ENCODE data around the gene NECTIN4.

NECTIN4 gene

DNA sequence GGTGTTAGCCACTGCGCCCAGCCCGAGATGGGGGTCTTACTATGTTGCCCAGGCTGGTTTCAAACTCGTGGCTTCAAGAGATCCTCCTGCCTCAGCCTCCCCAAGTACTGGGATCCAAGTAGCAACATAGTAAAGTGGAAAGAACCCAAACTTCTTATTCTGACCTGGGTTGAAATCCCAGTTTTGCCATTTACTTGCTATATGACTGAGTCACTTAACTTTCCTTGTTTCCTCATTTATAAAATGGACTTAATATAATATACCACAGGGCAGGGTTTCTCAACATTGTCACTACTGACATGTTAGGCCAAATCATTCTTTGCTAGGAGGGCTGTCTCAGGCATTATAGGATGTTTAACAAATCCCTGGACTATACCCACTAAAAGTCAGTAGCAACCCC lies 21.8 kb upstream of the NECTIN4 start:
- no peak for DNase-seq

DNA sequence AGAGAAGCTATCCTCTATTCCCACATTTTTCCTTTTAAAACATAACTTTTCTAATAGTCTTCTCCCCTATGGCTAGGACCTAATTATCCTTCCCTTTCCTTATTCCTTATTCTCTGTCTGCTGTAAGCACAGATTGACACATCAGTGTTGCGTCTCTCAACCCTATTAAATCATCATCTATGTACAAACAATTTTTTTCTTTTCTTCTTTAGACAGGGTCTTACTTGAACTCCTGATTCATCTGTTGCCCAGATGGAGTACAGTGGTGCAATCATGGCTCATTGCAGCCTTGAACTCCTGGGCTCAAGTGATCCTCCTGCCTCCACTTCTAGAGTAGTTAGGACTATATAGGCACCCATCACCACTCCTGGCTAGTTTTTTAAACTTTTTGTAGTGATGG lies 17.1 kb upstream of the NECTIN4 start:
- DNase-seq: no peak

DNA sequence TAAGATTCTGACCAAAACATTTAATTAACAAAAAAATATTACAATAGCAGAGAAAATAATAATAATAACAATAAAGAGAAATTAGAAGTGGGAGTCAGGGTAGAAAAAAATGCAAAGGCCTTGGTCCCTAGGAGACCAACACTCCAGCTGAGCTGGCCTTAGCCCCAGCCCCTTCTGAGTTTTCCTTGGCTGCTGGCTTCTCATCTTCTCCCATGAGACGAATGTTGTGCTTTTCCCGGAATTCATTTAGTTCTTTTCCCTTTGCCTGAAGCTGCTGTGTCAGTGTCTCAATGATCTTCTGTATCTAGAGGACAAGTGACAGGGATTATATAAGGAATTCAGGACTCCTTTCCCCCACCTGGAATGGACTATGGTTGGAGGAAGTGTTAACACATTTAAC lies 11.2 kb upstream of the NECTIN4 start:
- DNase-seq: no peak

DNA sequence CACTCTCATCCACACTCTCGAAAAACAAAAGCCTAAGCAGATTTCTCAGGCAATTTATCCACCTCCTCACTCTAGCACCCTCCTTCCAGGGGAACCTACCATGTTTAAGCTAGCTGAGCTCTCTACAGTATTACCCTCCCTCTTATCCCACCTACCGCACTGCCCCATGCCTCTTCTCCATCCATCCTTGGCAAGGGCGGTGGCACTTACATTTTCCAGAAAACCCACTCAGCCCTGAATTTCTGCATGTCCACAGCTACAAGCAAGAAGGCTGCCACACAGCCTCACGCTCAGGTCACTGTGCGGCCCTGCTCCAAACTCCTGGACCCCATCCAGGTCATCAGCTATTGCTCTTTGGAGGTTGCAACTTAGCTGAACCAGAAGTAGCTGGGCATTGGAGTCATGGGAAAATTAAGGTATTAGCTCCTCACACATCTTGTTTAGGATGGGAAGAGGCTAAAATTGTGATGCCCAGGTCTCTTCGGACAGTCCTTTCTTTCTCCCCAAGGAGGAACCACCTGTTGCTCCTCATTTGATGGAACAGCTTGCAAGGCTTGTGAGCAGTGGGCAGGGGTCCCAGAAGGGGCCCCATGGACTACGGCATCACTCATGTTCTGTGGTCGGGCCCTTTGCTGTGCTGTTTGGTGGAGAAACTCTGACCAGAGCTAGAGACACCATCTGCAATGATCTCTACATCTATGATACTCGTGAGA lies 9.9 kb upstream of the NECTIN4 start:
- DNase-seq: no peak

DNA sequence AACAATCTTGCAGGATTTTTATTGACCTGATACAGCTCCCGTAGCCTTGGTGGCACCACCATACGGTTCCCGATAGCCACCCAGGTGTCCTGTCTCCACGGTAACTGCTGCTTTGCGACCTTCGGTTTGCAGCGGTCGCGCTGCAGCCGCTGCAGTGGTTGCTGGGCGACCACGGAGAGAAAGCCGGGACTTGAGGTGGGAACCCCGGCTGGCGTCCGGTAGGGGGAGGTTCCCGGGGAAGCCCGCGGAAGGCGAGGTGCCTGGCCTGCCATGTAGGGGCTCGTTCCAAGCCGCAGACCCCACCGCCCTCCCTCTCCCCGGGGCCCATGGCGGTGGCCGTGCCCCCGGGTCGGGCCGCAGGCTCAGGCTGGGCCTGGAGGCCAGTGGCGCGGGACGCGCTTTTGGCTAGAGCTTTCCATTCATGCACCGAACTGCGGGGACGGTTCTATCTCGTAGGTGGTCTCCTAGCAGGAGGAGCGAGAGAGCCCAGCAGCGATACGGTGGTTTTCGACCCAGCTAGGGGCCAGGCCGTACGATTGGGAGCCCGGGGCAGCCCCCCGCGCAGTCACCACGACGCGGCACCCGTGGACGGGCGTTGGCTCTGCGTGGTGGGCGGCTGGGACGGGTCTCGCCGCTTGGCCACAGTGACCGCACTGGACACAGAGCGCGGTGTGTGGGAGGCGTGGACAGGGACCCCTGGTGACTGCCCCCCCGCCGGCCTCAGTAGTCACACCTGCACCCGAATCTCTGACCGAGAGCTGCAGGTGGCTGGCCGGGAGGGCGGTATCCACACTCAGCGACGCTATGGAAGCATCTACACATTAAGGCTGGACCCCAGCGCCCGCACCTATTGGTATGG lies 9.1 kb upstream of the NECTIN4 start, which contains the start of gene KLHDC9:
Gene KLHDC9 (plus strand): TSS at position 152 of the 859 bp plus-strand sequence. CDS start 175 bp downstream, at position 327.
- peak; percentile 81 for DNase-seq

DNA sequence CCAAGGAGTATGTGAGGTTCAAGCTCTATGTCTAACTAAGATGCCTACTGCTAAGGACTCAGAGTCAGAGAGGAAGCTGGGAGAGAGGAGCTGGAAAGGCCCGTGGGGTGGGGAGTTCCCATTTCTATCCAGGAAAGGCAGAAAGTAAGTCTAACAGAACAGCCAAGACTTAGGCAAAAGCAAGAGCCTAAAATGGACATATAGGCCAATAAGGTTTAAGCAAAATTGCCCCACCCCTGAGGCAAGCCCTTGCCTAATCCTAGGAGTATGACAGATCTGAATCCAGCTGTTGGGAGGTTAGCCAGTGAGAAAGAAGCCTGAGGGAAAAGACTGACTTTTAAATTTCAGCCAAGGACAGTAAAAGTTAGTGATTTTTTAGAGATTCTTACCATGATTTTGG lies 7.2 kb upstream of the NECTIN4 start:
- DNase-seq: peak; percentile 70

DNA sequence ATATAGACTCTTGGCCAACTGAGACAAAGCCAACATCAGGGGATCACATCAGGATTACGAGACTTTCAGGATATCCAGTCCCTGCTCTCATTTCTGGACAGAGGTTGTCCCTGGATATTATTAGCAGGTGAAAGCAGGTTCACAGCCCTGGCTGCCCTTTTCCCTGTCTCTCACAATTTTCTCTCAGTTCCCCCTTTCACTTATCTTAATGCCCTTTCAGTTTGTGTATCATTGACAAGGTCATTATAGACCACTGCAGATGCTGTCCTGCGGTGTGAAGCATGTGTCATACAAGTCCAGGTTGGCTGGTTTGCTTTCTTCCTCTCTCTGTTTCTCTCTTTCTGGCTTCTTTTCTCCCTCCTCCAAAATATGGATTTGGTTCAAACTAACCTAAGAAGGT lies 6.7 kb upstream of the NECTIN4 start:
- no peak for DNase-seq

DNA sequence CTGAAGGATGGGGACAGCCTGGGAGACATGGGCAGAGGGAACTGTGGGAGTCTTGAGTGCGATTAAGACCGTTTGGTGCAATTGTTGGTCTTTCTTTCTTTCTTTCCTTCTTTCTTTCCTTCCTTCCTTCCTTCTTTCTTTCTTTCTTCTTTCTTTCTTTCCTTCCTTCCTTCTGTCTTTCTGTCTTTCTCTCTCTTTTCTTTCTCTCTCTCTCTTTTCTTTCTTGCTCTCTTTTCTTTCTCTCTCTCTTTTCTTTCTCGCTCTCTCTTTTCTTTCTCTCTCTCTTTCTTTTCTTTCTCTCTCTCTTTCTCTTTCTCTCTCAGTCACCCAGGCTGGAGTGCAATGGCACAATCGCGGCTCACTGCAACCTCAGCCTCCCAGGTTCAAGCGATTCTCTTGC lies 5.9 kb upstream of the NECTIN4 start:
- DNase-seq: no peak

DNA sequence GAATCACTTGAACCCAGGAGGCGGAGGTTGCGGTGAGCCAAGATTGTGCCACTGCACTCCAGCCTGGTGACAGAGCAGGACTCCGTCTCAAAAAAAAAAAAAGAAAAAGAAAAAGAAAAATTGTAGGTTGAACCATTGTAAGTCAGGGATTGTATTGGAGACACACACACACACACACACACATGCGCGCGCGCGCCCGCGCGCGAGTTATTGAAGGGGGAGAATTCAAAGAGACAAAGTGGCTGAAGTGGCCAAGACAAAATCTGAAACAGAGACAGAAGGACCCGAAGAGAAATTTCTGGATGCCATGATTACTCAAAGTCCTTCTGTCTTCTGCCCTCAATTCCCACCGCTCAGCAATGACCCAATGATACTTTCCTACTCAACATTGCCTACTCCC lies 5.1 kb upstream of the NECTIN4 start:
- no peak for DNase-seq

DNA sequence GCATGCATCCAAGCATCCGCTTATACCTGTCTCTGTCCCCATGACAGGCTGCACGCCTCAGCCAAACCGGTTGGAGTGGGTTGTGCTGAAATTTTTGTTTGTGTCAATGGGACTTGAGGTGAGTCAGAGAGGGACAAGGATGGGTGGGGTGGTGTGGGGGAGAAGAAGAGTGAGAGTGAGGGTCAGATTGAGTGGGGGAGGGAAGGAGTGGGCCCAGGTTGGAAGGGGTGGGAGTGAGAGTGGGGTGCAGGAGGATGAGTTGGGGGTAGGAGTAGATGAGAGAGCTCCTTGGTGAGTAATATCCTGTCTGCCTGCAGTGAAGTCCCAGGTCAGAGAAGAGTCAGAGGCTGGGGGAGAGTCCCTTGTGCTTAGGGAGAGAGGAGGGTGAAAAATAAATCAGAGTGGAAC lies 3.3 kb upstream of the NECTIN4 start:
- DNase-seq: no peak

DNA sequence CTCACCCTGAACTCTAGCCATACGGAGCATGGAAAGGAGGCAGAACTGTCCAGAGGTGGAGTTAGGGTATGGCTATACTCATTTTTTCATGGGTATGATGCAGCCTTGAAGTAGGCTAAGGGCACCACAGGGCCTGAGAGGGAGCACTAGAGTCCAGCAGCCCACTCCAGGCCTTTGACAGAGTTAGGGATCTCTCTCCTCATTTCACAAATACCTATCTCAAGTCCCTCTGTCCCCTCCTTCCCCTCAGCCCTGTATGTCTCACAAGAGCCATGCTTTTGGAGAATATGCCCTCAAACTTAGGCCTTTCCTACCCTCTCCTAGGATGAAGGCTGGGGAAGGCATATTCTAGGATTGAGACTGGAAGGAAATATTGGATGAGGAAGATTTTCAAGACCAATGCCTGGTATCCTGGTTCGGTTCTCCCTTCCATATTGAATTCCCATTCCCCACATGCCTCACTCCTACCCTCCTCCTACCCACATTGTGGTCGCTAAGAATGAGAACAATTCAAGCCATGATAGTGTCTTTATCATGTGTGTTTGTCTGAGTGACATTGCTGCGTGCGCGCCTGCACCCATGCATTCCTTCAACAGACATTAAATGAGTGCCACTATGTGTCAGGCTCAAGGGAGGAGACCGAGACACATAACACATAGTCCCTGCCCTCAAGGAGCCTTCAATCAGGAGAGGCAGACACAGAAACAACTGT lies 2.6 kb upstream of the NECTIN4 start:
- no peak for DNase-seq

DNA sequence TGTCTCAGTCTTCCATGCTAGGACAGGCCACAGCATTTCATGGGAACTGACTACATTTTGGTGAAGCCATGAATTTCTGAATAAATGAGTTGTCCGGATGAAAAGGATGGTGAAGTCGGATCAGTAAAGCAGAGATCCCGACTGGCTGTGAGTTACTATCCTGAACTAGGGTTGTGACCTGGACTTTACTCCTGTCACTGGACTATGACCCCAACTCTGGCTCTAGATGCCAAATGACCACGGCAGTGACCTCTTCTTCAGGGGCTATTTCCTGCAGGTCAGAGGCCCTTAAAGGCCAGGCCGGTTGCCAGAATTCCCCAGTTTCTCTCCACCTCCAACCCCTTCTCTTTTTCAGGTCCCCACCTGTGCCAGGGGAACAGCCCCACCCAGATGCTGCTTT lies 1.7 kb upstream of the NECTIN4 start:
- DNase-seq: no peak

DNA sequence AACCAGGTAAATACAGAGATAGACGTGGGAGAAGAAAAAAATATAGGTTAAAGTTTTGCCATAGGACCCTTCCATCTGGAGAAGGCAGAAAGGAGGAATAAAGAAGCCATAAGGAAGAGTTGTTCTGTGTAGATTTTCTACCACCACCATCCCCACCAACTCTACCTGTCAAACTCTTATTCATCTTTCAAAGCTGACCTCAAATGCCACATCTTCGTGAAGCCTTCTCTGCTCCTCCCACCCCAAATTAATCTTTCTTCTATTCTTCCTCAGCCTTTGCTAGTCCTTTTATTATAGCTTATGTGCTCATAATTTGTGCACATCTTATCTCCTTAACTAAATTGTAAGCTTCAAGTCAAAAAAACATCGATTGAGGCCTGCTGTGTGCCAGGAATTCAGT lies 1.3 kb upstream of the NECTIN4 start:
- DNase-seq: no peak

DNA sequence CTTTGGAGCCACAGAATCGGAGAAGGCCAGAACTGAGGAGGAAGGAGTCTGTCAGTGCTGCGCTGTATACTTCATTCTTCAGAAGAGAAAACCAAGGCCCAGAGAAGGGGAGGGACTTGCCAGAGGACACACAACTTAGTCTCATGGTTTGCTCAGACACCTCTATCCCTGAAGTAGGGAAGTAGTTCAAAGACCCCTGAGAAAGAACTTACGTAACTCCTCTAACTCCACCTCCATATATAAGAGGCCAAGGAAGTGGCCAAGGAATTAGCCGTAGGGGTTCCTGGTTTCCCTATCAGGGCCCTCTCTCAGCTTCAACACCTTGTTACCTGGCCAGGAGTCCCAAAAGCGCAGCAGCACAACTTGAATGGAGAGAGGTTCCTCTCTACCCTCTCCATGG lies 580 bp upstream of the NECTIN4 start:
- DNase-seq: no peak

DNA sequence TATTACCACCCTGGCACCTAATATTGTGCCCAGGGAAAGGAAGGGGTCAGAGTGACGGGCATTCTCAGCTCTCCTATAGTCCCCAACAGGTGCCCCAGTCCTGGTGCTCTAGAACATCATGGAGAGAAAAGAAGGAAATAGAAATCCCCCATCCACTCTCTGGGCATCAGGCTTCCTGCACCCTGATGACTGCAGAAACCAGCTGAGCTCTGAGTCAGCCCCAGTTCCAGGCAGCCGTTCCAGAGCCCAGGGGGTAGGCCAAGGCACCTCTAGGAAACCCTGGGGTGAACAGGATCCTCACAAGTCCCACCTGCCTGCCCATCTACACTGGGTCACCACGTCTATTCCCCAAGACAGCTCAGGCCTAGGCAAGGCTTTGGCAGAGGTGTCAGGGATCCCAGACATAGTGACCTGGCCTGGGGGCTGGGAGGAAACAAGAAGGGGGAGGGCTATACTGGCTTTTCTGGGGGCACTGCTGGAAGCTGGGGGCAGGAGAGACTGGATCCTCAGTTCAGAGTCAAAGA lies 709 bp downstream of the NECTIN4 start:
- DNase-seq: no peak

DNA sequence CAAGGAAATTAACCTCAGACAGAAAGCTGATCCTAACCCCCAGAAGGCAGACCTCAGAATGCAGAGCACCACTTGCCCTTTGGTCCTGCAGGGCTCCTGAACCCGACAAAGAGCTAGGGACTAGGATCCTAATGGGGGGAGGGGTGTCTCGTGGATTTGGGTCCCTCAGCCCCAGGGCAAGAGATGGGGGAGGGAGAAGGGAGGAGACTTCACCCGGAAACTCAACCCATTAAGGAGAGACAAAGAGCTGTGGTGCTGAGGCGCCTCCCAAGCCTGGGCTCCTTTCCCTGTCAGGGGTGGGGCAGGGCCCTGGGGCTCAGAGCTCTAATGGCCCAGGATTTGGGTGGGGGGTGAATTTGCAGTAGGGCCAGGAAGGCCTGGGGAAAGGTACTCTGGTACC lies 2.9 kb downstream of the NECTIN4 start:
- no peak for DNase-seq

DNA sequence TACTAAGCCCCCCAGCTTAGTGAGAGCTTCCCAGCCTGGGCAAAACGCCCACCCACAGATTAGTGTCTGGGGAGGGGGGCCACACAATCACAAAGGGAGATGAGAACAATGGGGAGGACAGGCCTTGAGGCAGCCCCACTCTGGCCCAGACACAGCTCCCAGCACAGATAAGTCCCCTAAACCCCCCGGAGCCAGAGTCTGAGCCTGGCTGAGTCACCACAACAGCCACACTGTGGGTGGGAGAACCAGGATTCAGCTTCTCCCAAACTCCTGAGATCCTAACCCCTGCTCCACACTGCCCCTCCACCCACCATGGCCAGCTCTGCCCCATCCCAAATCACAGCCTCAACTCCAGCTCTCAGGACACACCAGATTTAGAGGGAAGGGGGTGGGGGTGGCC lies 4.2 kb downstream of the NECTIN4 start:
- no peak for DNase-seq

DNA sequence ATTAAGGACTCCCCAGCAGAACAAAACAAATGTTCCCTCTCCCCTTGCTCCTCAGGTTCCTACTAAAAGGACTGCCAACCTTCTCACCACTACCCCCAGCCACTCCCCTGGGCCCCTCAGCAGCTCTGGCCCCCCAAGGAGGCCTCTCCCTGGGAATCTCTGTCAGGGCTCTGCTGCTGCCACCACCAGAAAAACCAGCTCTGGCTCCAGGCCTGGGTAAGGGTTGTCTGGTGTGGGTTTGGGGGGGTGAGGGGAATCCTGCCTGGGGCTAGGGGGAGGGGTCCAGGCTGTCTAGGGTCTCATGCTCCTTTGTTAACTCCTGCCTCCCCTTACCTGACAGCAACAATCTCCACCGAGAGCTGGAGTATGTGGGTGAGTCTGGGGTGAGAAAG lies 4.8 kb downstream of the NECTIN4 start:
- DNase-seq: no peak

DNA sequence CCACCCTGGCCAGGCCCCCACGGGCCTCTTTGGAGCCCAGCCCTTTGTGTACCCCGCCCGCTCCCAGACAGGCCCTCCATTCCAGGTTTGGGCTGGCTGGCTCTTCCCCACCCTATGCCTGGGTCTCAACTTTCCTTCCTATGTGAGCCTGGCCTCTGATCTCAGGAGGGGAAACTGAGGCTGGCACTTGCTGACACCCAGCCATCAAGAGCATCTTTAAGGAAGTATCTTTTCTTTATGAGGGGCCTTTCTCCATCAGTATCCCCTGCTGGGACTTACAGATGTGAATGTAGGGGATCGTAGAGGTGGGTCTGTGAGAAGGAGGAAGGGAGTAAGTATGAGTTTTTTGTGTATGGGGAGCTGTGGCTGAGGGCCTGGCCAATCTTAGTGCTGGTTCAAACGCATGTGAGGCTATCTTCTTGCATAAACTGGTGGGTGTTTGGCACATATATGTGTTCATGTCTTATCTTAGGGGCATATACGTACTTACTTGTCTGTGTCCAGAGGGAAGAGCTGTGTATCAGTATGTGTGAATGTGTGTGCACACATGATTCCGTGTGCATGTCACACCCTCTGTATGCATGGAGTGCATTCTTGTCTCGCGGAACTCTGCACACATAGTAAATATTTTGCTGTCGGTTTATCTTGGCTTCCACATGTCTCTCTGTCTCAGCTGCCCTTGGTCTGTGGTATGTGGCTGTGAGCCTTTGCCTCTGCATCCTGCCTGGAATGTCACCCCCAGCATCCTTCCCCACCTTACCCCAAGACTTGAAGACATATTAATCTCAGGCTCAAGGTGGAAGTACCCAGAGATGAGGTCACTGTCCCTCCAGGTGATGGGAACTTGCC lies 5.4 kb downstream of the NECTIN4 start:
- no peak for DNase-seq

DNA sequence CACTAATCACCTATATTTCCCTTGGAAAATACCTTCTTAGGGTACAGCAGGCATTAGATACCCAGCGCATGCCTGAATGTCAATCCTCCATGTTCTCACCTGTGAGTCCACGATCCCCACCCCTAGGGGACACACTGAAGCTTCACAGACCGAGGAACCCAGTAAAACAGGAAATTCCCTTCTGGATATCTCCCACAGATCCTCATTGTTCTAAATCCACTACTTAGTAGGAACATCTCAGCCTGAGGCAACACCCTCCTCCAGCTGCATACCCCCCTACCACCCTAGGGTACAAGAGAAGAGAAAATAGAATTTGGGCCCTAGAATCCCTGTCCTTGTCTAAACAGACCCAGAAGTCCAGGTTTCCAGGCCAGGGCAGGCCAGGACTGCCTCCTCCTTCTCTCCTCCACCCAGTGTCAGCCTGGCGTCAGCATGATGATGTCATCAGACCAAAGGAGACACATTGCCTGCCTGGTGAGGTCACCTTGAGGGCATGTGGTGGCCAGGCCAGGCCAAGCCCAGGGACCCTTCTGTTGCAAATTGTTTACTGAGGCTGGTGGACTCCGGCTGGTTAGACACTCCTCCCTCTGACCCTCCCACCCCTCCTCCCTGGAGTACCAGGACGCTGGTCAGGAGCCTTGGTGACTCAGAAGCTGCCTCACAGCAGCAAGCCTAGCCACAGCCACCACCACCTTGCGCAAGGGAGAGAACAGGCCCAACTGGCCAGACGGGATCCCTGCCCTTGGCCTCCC lies 6.2 kb downstream of the NECTIN4 start:
- DNase-seq: no peak

DNA sequence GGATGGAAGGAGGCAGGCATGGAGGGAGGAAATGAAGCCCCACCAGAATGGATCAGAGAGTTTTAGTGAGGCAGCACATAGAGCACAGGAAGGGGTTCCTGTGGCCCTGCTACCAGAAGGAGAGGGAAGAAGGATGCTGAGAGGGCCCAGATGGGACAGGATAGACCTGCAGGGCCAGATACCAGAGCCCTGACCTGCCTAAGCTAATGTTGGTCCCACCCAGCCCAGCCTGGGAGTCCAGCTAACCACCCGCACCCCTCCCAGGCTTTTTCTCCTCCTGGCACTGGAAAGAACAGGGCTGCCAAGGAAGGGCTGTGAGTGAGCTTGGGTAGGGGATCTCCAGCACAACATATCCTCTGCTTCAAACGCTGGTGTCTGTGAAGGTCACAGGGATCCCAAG lies 6.9 kb downstream of the NECTIN4 start:
- DNase-seq: no peak

DNA sequence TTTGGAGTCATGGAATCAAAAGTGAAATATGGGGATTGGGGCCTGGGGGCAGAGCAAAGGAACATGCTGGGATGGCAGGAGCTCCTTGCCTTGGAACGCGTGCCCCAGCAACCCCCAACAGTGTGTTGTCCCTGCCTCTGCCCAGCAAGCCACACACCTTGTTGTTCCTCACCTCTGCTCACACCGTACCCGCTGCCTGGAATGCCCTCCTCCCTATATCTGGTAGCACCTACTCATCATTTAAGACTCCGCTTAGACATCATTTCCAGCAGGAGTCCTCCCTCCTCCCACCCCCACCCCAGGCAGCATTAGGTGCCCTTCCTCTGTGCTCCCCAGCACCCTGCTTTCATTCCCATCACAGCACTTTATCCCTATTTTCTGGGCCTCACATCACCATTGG lies 7.8 kb downstream of the NECTIN4 start:
- DNase-seq: no peak
